Suppressor macrophage (primary cell): ENCODE measurements around the gene MUC22.
A peak's percentile ranks its signal among the peaks of the same experiment; 100 is the strongest.
"Not testable (repeated sequence)": the region's sequence is repeated elsewhere in the genome, so short reads cannot be mapped to it uniquely, and the experiment has no call there.

Experiments
- DNase-seq, 4 experiments: peaks; one replicate each; pipeline ENCODE4 v3.0.0-alpha.2; 2020 to 2022

The MUC22 gene

DNA sequence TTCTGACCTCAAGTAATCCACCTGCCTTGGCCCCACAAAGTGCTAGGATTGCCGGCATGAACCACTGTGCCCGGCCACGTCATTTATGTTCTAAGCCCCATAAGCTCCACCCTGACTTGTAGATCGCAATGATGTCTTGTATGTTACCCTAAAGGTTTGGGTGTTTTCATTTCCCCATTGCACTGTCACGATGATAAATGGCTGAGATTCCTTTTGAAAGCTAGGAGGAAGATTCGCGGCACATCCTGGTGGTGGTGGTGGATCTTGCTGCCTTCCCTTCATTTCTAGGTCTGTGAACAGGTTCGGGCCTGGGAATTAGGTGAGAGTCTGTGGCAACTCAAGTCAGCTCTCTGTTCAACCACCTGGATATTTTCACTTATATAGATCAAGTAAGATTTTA is 28.3 kb downstream of the MUC22 start:
- no peak for DNase-seq

DNA sequence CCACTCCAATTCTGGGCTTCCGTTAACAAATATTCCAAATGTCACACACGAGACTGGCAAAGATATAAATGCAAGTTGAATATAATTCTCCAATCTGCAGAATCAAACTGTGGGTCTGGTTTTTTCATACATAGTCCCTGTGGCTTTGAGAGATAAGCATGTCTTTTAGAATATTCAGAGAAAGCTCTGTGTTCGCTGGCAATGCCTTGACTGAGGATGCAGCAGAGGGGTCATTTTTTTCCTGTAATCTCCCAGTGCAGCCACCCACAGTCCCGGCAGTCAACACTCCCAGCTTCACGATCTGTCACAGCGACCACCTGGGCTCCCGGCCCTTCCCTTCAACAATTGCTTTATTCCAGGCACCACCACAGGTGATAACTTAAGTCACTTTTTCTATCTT is 30.5 kb downstream of the MUC22 start:
- no peak for DNase-seq

DNA sequence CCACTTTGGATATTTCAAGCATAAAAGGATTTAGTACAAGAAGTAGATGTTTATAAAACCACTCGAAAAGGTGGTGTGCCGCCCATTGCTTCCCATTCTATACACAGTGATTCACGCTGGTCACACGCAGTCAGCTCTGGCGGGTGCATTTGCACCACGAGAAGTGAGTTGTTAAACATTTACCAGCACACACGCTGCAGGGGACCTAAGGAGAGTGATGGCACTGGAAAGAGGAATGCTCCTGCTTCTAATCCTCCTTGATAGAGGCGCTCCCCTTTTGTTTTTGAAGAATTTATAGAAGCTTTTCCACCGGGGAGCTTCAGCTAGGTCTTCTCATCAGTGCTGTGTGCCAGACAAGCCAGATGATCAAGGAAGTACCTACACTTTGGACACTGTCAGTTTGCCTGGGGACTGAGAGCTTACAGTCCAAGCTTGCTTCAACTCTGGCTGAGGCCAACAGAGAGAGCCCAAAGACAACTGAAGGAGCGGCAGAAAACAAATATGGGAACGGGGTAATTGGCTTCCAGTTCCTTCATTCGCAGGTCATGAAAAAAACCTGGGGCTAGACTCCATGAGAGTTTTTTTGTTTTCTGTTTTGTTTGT is 31.2 kb downstream of the MUC22 start:
- DNase-seq, result no peak

DNA sequence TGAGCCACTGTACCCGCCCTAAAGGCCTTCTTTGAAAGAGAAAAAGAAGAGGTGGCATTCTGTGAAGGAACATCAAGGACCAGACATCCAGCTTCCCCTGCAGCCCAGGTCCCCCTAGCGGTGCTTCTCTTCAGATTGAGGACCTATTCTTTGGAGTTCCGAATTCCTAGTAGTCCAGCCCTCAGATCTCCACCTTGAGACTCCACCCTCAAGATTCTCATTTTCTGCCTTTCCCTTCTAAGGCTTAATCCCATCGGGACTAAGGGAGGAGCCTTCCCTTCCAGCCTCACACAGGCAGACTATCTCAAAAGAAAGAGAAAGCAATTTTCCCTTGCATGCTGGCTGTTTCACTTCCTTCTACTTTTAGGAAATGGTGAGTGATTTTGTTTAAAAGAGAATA is 32.5 kb downstream of the MUC22 start:
- DNase-seq, result peak; percentile 49 to 72 (median 60)

DNA sequence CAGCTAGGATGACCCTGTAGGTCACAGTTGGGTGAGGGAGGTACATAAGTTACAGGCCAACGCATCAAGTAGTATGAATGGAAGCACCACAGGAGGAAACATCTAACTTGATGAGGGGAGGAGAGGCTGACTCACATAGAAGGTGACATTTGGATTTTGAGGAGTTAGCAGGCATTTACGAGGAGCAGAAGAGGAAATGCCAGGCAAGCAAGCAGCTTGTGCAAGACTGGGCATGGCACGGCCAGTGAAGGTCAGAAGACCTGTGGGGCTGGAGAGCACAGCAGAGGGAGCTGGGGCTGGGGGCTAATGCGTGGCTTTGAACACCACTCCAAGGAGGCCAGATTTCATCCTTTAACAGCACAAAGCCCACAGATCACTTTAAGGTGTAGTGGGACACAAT is 37.8 kb downstream of the MUC22 start:
- peak; percentile 28 to 50 (median 46) for DNase-seq

DNA sequence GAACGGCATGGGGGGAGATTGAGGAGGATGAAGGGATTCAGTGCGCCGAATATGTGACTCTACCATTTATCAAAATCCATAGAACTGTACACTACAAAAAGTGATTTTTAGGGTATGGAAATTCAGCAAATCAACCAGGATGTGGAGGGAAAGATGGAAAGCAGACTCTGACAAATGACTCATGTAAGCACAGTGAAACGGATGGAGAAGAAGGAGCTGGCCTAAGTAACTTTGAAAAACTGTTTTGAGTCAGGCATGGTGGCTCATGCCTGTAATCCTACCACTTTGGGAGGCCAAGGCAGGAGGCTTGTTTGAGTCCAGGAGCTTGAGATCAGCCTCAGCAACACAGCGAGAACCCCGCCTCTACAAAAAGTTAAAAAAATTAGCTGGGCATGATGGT is 39.2 kb downstream of the MUC22 start:
- DNase-seq, result no peak

DNA sequence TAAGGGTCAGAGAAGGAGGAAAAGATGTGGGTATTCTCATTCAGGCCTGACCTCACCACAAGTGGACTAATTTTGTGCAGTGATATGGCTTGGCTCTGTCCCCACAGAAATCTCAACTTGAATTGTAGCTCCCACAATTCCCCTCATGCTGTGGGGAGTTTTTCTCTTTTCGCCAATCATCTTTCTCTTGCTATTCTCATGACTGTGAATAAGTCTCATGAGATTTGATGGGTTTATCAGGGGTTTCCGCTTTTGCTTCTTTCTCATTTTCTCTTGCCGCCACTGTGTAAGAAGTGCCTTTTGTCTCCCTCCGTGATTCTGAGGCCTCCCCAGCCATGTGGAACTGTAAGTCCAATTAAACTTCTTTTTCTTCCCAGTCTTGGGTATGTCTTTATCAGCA is 42.9 kb downstream of the MUC22 start:
- DNase-seq, result not testable (repeated sequence)

DNA sequence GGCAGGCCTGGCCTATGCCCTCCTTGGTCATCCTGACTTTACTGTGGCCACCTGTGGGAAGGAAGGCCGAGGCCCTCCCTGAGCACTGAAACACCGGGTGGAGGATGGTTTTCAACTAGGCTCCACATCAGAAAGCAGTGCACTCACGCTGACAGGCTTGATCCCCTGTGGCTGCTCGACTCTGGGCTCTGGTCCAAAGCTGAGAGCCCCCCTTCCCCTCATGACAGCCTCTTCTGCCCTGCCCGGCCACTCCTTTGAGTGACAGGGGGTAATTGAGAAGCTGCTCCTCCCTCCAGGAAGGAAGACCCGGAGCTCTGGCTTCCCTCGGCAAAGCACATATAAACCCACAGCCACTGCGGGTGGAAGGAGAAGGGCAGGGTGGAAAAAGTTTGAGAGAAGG is 43.6 kb downstream of the MUC22 start:
- no peak for DNase-seq

DNA sequence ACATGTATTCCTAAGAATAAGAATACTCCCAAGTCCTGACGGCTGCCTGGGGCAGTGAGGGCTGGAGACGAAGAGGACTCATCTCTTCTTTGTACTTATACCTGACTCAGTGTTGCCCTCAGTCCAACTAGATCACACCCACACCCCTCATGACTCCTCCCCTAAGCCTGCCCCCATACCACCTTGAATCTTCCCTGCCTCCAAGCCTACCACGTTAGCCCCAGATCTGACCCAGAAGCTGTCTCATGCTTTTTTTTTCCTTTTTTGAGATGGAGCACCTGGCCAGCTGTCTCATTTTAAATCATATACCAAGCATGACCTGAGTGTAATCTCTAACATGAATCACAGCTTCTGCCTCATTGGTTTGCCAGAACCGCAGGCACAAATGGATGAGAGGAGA is 45.2 kb downstream of the MUC22 start:
- DNase-seq, result no peak

DNA sequence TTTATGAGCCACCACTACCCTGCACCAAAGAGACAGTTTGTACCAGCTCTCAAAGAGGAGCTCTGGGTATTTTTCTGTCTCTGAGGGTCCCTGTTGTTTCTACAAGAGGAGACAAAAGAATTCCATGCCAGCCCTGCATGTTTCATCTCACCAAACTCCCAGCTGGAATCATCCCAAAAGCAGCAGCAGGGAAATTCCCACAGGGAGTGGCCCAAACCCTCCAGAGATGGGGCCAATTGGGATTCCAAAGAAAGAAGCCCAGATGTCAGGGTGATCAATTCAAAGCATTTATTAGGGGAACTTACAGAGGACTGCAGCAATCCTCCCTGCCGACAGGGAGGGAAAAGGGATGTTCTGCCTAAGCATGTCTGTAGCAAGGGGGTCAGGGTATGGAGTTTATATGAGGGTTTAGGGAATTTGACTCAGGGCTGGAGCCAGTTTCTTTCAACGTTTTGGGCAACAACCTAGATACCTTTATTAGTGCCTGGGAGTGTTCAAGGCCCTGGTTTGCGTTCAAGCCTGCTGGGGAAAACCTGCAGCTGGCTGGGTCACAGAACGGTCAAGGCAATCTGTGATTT is 47.2 kb downstream of the MUC22 start:
- no peak for DNase-seq

DNA sequence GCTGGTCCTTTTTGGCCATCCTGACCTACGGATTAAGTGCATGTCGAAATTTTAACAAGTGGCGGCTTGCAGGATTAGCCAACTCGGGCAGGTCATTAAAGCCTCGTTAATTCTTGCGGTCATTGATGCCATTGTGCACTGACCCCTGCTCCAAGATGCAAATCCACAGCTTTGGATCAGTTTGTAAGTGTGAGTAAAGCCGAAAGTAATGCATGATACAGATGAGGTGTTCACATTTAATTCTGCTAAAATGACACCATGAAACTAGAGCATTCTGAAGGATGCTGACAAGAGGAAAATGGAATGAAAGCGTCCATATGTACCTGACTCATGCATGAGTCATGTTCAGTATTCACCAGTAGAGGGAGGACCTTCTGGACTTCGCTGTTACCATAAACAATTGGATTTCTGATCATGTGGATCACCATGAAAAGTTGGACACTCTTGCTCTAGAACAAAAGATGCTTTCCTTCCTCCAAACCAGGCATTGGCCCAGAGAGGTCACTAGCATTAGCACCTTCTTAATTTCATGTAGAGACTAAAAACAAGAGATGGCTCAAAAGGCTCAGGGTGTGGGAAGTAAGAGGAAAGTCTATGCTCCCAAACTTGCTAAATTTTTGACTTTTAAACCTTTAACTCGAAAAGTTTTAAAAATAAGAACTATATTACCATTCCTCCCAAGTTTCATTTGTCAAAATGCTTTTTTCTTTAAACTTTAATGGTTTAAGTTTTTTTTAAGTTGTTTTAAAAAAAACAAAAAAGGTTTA is 48.0 kb downstream of the MUC22 start:
- peak; percentile 11 to 63 (median 46) for DNase-seq

DNA sequence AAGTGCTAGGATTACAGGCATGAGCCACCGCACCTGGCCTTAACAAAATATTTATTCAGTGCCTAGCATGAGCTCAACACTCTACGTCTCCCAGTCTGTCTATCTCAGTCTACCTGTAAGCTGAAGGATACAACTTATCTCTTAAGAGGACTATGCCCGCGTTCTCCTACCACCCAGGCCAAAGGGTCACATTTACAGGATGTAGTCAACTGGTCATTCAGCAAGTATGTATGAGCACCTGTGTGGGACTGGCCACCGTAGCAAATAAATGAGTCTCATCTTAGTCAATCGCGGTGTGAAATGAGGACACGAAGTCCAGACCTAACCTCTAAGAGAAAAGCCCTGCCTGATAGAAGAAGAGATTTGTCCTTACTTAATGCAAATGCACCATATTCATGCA is 49.9 kb downstream of the MUC22 start:
- DNase-seq, result no peak

DNA sequence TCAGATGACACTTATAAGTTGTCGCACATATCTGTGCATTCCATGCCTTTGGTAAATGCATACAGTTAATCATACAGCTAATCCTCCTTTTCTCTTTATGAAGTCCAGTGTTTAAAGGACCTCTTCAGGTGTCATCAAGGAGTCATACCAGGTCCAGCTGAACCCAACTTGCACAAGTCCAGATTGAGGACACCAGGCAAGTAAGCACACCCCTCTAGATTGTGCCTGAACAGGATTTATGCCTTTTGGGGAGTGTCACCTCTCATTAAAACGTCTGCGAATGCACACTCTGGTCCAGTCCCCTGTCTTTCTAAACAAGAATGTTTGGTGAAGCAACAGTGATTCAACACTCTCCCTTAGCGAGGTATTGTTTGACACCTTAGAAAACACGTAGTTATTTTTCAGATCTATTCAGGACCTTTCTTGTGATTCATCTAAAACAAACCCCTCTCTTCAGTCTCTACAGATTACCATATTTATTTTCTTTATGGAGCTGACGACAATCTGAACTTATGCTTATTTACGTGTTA is 53.7 kb downstream of the MUC22 start:
- no peak for DNase-seq

DNA sequence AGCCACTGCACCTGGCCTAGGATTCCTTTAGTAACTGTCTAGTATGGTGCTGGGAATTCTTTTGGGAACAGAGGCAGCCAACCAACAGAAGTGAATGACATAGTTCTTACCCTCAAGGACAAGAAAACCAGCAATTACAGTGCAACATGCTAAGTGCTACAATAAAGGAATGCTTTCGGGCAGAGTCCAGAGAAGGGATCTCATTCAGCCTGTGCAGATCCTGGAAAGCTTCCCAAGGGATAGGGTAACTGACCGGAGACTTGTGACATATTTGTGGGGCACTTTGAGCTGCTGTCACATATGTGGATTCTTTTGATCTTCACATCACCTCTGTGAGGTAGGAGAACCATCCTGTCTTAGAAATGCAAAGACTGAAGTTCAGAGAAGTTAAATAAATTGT is 55.3 kb downstream of the MUC22 start:
- DNase-seq, result no peak

DNA sequence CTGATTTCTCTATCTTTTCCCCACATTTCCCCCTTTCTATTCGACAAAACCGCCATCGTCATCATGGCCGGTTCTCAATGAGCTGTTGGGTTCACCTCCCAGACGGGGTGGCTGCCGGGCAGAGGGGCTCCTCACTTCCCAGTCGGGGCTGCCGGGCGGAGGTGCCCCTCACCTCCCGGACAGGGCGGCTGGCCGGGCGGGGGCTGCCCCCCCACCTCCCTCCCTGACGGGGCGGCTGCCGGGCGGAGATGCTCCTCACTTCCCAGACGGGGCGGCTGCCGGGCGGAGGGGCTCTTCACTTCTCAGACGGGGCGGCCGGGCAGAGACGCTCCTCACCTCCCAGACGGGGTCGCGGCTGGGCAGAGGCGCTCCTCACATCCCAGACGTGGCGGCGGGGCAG is 56.8 kb downstream of the MUC22 start:
- not testable (repeated sequence) for DNase-seq

DNA sequence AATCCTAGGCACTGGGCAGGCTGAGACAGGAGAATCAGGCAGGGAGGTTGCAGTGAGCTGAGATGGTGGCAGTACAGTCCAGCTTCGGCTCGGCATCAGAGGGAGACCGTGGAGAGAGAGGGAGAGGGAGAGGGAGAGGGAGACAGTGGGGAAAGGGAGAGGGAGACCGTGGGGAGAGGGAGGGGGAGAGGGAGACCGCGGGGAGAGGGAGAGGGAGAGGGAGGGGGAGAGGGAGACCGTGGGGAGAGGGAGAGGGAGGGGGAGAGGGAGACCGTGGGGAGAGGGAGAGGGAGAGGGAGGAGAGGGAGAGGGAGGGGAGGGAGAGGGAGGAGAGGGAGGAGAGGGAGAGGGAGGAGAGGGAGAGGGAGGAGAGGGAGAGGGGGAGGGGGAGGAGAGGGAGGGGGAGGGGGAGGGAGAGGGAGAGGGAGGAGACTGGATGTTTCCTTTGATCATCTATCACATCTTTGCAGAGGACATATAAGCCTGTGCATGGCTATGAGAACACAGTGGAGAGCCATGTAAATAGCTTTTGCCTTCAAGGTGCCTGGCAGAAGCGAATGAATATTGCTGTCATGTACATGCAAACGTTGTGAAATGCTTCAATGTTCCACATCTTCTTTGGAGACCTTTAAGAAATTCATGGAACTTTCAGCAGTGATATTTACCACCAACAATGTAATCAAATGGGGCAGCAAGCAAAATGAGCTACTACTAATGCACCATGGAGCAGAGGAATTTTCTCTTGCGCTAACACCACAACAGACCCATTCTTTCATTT is 57.8 kb downstream of the MUC22 start:
- not testable (repeated sequence) for DNase-seq

DNA sequence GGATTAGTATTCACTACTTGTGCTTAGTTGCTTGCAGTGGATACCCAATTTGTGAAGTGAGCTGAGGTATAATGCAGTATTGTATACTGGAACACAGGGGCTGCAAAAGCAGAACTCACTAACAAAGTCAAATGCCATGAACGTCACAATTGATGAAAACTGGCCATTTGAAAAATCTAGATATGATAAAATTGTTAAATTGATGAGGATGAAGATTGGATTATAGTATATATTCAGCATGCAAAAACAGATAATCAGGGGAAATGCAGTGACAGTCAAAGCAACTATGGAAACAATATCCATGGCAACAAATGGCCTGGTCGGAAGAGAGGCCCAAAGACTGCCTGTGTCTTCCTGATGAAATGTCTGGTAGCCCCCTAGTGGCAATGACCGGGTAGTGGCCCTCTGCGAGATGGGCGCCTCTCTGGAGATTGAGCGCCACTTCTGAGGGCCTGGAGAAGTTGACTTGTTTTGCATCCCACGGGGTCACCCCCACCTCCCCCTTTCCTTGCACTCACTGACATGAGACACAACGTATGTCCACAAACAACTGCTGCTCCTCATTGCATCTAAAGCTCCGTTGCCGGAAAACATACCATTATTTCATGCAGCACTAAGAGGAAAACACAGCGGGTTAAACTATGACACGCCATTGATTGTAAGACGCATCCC is 58.5 kb downstream of the MUC22 start:
- peak; percentile 79 to 90 (median 84) for DNase-seq

DNA sequence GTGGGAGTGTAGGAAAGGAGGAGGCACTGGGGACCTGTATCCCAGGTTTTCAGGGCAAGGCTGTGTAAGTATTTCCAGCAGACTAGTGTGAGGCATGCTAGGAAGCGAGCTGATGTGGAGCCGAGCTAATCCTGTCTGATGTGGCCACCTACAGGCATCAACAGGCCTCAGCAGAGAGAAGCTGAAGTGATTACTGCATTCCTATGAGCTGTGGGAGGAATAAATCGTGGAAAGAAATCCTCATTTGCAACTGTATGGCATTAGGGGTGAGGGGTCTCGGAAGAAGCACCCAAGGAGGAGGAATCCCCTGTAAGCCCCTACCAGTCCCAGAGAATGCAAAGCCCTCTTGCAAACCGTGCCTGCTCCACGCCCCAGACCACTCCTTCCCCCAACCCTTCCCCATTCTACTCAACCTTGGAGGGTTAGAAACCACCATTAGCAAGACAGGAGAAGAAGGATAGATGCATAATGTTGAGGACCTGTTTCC is 60.5 kb downstream of the MUC22 start:
- DNase-seq, result peak in 3 of 4 experiments; percentile 27 to 38 (median 30)

DNA sequence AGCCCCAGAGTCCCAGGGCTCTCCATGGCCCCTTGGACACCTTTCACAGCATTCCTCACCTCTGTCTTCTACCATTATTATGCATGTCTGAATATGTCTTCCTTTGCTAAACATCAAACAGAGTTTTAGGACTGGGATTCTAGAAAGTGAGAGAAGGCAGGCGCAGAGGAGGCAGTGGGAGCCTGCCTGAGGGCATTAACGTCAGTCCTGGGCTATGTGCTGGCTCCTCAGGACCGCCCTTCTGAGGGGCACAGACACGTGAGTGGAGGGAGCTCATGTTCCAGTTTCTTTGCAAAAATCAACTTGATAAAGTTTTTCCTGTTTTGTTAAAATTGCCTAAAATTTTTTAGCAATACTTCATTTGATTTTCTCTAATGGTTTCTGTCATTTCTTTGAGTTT is 64.1 kb downstream of the MUC22 start:
- DNase-seq, result no peak

DNA sequence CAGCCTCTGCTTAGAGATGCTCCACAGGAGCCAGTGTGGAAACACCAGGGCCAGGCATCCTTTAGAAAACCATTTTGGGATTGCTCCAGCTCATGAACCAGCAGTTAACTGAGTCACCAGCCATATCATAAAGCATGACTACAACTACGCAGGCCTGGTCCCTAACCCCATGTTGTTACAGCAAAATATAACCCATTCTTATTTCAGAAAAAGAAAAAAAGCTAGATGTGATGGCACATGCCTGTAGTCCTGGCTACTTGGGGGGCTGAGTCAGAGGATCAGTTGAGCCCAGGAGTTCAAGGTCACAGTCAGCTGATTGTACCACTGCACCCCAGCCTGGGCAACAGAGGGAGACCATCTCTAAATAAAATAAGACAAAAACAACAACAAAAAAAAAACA is 65.3 kb downstream of the MUC22 start:
- no peak for DNase-seq

DNA sequence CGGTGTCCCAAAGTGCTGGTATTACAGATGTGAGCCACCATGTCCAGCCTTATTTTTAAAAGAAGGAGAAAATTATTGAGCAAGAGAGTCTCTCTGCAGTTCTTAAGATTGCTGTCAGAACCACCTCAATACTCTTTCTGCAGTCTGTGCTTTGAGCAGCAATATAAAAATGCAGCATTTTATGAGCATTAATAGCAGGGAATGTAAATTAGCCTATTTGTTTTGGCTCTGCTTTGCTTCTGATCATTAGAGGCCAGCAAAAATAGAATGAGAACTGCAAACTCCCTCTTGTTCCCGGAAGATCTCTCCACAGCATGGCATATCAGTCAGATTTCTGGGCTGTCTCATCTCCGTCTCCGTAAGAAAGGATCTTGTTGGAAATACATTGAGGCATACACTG is 66.3 kb downstream of the MUC22 start:
- no peak for DNase-seq

DNA sequence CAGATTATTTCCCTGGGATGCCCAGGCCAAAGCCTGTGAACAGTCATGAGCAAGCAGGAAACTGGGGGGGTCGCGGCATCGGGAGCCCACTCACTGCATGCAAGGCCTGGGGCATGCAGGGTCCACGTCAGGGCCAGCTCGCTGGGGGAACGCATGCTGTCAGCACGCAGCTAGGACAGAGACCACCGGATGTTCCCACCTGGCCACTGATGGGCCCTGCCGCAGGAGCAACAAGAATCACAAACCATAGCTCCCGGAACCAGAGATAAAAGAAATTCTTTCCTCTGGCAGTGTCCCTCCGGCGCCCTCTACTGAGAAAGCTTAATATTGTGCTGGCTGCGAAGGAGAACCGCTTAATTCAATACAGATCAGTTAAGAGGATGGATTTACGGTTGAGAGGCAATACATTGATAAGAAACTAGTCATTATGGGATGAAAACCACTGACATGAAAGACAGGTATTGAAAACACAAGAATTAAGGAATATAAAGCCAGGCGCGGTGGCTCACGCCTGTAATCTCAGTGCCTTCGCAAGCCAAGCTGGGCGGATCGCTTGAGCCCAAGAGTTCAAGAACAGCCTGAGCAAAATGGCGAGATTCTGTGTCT is 69.5 kb downstream of the MUC22 start:
- DNase-seq, result peak; percentile 76 to 81 (median 78)
